Astrocyte (in vitro differentiated cells and primary cell): Measurements from ENCODE around the gene NUP133.

ENCODE experiments used
- EZH2 ChIP-seq: IDR thresholded peaks from 2 replicates; pipeline ENCODE4 v1.6.1; 2012; ENCODE audit warnings: mild to moderate bottlenecking, low read length, inconsistent platforms; ENCODE audit not compliant: insufficient read depth
- TF ChIP-seq, protein P1 (sequence below): IDR thresholded peaks from 2 replicates; pipeline ENCODE4 v1.5.1; 2011; ENCODE audit warnings: low read depth, mild to moderate bottlenecking, inconsistent platforms, low read length, moderate library complexity; ENCODE audit not compliant: insufficient read depth

DNA sequence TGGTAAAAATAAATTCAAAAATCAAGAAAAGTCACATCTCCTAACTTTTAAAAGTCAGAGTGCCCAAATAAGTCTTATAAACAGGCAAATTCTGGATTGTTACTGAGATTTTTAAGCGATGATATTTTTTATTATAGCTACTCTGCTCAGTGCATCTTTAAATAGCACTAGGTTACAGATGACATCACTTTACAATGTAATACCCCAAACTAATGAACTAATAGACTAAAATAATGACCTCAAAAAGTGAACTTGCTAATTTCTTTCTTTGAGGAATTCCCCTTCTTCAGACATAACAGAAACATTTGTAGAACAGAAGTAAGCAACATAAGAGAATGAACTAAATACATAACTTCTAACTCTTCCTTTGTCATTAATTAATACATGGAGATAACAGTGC, 41.3 kb downstream of the NUP133 start:
- TF ChIP-seq, protein P1, sequence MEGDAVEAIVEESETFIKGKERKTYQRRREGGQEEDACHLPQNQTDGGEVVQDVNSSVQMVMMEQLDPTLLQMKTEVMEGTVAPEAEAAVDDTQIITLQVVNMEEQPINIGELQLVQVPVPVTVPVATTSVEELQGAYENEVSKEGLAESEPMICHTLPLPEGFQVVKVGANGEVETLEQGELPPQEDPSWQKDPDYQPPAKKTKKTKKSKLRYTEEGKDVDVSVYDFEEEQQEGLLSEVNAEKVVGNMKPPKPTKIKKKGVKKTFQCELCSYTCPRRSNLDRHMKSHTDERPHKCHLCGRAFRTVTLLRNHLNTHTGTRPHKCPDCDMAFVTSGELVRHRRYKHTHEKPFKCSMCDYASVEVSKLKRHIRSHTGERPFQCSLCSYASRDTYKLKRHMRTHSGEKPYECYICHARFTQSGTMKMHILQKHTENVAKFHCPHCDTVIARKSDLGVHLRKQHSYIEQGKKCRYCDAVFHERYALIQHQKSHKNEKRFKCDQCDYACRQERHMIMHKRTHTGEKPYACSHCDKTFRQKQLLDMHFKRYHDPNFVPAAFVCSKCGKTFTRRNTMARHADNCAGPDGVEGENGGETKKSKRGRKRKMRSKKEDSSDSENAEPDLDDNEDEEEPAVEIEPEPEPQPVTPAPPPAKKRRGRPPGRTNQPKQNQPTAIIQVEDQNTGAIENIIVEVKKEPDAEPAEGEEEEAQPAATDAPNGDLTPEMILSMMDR, result no peak
- TF ChIP-seq EZH2, result no peak
